Smooth muscle cell (in vitro differentiated cells): ENCODE data around the gene PITPNM3. TPM values are rescaled to one million over a fixed set of nuclear protein-coding genes. Genes with fewer than 3 reads are reported as not detected.

Source experiments
- DNase-seq: peaks from one replicate; lab custom pipeline; 2025; ENCODE audit not compliant: unreplicated experiment; lab: John Stamatoyannopoulos, UW
- H2AFZ ChIP-seq: fragments of 200-600 bp; sonication (generic); 2 replicates; pipeline ENCODE4 v1.6.0; 2016; ENCODE audit warnings: antibody characterized with exemption, low read depth, mild to moderate bottlenecking
- H3F3A ChIP-seq: fragments of 200-600 bp; sonication (generic); 2 replicates; pipeline ENCODE4 v1.6.0; 2017; ENCODE audit warnings: antibody characterized with exemption, low read depth
- H3K27ac ChIP-seq: fragments of 200-600 bp; sonication (generic); 2 replicates; pipeline ENCODE4 v1.5.1; 2016; ENCODE audit warnings: low read depth, mild to moderate bottlenecking
- H3K27me3 ChIP-seq: fragments of 200-600 bp; sonication (generic); 2 replicates; pipeline ENCODE4 v1.6.1; 2016; ENCODE audit warnings: low read depth, mild to moderate bottlenecking
- H3K36me3 ChIP-seq: fragments of 200-600 bp; sonication (generic); 2 replicates; pipeline ENCODE4 v1.5.1; 2016; ENCODE audit warnings: low read depth
- H3K4me1 ChIP-seq: fragments of 200-600 bp; sonication (generic); 2 replicates; pipeline ENCODE4 v1.5.1; 2016; ENCODE audit warnings: low read depth
- H3K4me2 ChIP-seq: fragments of 200-600 bp; sonication (generic); 2 replicates; pipeline ENCODE4 v1.6.0; 2016; ENCODE audit warnings: mild to moderate bottlenecking
- H3K4me3 ChIP-seq: fragments of 200-600 bp; sonication (generic); 2 replicates; pipeline ENCODE4 v1.5.1; 2016; ENCODE audit warnings: mild to moderate bottlenecking
- H3K79me2 ChIP-seq: fragments of 200-600 bp; sonication (generic); 2 replicates; pipeline ENCODE4 v1.6.0; 2016; ENCODE audit warnings: low read depth, mild to moderate bottlenecking
- H3K9ac ChIP-seq: fragments of 200-600 bp; sonication (generic); 2 replicates; pipeline ENCODE4 v1.6.0; 2016; ENCODE audit warnings: low read depth
- H3K9me3 ChIP-seq: fragments of 200-600 bp; sonication (generic); replicated peaks from 2 replicates; pipeline ENCODE4 v1.5.1; 2016; ENCODE audit warnings: low read depth
- H4K20me1 ChIP-seq: fragments of 200-600 bp; sonication (generic); 2 replicates; pipeline ENCODE4 v1.6.0; 2016; ENCODE audit warnings: low read depth
- WGBS: methylation state at CpG from one replicate; pipeline ENCODE4 v1.1.7; 2016; ENCODE audit warnings: low lambda C conversion rate; 5-methylcytosine and 5-hydroxymethylcytosine counted together
- polyA plus RNA-seq: library from polyadenylated mRNA; unstranded; fragments of >200 nt; fragmentation: Nextera tagmentation; extraction: Ambion mirVana; gene quantifications from 2 replicates; pipeline ENCODE4 v1.2.1, GENCODE V29; 2016
- total RNA-seq: library from RNA; depleted of rRNA; stranded (reverse); fragments of >200 nt; gene quantifications from 2 replicates; pipeline ENCODE4 v1.2.3, GENCODE V29; 2014
- TF ChIP-seq, protein P1 (sequence below): fragments of 200-600 bp; sonication (generic); IDR thresholded peaks from 2 replicates; pipeline ENCODE4 v1.5.1; 2017; ENCODE audit warnings: borderline replicate concordance, mild to moderate bottlenecking, antibody characterized with exemption; ENCODE audit not compliant: insufficient read depth, poor library complexity, severe bottlenecking

Gene PITPNM3
- total and polyA plus RNA-seq, 2 experiments from 2014 or later, result 2.4 to 2.6 TPM

DNA sequence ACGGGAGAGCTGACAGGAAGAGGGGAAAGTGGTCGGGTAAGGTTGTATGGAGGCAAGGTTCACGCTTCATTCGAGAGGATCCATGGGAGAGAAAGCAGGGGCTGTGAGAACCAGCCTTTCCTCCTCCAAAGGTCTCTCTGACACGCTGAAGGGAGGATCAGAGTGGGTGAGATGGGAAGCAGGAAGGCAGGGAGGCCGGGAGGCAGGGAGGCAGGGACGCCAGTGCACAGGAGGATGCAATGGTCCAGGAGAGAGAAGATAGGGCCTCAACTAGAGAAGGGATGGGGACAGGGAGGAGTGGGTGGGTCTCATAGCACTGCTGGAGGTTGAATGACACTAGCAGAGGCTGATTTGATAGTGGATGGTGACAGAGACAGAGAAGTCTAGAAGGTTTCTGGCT lies 58.0 kb downstream of the PITPNM3 start:
- Histone ChIP-seq H3K4me3 (no peak overlapping the region), H3K36me3 (no peaks in the 10 kb centered on the region), H3F3A (no peaks in the 10 kb centered on the region), H3K27ac (no peak overlapping the region), H3K4me1 (peaks cover 31% of the 10 kb centered on the region), H3K9ac (no peak overlapping the region), H3K4me2 (no peak overlapping the region), H3K79me2 (no peaks in the 10 kb centered on the region), H4K20me1 (no peaks in the 10 kb centered on the region), H2AFZ (no peak overlapping the region), H3K27me3 (no peaks in the 10 kb centered on the region), H3K9me3 (no peaks in the 10 kb centered on the region)
- TF ChIP-seq, protein P1, sequence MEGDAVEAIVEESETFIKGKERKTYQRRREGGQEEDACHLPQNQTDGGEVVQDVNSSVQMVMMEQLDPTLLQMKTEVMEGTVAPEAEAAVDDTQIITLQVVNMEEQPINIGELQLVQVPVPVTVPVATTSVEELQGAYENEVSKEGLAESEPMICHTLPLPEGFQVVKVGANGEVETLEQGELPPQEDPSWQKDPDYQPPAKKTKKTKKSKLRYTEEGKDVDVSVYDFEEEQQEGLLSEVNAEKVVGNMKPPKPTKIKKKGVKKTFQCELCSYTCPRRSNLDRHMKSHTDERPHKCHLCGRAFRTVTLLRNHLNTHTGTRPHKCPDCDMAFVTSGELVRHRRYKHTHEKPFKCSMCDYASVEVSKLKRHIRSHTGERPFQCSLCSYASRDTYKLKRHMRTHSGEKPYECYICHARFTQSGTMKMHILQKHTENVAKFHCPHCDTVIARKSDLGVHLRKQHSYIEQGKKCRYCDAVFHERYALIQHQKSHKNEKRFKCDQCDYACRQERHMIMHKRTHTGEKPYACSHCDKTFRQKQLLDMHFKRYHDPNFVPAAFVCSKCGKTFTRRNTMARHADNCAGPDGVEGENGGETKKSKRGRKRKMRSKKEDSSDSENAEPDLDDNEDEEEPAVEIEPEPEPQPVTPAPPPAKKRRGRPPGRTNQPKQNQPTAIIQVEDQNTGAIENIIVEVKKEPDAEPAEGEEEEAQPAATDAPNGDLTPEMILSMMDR, result no peak
- 88% methylated on average over 7 of the region's 7 CpGs for WGBS
- DNase-seq, result no peak

DNA sequence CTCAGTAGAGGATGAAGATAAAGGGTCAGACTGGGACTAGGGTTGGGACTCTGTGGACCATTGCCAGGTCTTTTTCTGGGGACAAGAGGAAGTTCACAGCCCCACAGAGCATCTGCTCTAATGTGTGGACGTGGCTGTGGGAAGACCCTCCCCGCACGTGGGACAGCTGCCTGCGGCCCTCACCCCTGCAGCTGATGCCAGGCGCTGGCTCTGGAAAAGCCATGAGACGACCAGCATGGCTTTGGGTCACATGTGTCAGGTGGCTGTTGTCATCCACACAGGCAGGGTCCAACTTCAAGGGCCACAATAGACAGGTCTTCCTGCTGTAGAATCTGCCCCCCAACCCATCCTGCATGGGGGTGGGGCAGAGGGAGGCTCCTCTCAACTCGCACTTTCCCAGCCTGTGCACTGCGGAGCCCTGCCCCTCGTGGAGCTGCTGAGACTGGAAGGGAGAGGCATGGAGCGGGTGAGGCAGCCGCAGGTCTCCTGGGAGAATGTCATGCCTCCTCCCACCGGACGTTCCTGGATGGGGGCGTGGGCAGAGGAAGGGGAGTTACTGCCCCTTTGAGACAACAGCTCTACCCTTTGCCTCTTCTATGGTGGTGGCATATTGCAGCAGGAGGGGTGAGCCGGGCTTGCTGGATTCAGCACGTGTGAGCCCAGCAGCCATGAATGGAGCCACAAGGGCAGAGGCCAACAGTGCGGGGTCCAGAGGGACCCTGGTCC lies 58.7 kb downstream of the PITPNM3 start:
- H3F3A ChIP-seq, result no peaks in the 10 kb centered on the region
- DNase-seq, result no peak
- TF ChIP-seq, protein P1, result no peak
- peaks cover 31% of the 10 kb centered on the region for H3K4me1 ChIP-seq
- WGBS, result 77% methylated on average over 17 of the region's 17 CpGs
- H3K27ac ChIP-seq, result no peak overlapping the region
- H3K9me3 ChIP-seq, result no peaks in the 10 kb centered on the region
- no peaks in the 10 kb centered on the region for H3K36me3 ChIP-seq
- no peaks in the 10 kb centered on the region for H4K20me1 ChIP-seq
- H2AFZ ChIP-seq, result no peak overlapping the region
- H3K9ac ChIP-seq, result no peak overlapping the region
- H3K79me2 ChIP-seq, result no peaks in the 10 kb centered on the region
- H3K4me2 ChIP-seq, result peak overlapping the region; percentile 82
- H3K4me3 ChIP-seq, result no peak overlapping the region
- H3K27me3 ChIP-seq, result no peaks in the 10 kb centered on the region

DNA sequence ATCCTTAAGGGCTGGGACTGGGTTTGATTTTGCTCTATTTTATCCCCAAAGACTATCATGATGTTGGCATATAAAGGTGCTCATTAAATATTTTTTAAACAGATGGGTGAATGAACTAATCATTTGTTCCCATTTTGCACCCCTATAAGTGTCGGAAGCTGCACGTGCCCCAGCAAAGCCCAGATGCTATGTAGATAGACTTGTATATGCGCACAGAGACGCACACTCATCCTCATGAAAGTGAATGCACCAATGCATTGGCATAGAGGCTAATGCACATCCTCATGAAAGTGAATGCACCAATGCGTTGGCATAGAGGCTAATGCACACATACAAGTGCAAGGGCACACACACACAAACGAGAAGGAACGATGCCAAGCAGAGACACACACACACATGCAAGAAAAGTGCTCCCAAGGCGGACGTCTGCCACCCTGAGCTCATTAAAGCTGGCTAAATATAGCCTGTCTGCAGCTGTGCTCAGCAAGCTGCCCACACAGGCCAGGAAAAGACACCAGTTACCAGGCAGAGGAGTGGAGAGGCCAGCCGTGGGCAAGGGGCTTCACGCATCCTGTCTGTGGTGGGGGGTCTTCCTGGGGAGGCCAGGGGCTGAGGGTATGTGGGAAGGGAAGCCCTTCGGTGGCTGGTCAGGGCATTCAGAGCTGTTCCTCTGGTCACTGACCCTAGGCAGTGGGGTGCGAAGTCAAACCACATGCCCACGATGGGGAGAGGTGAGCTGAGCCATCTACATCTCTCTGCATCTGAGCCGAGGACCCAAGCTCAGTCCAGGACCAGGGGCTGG lies 59.5 kb downstream of the PITPNM3 start:
- peak overlapping the region; percentile 82 for H3K4me2 ChIP-seq
- 55% methylated on average over 15 of the region's 15 CpGs for WGBS
- no peaks in the 10 kb centered on the region for H3K27me3 ChIP-seq
- H3K27ac ChIP-seq, result no peak overlapping the region
- H3K4me3 ChIP-seq, result peak overlapping the region; percentile 13
- no peaks in the 10 kb centered on the region for H4K20me1 ChIP-seq
- no peaks in the 10 kb centered on the region for H3F3A ChIP-seq
- TF ChIP-seq, protein P1, result no peak
- DNase-seq, result no peak
- H3K9ac ChIP-seq, result no peak overlapping the region
- no peak overlapping the region for H2AFZ ChIP-seq
- no peaks in the 10 kb centered on the region for H3K36me3 ChIP-seq
- no peaks in the 10 kb centered on the region for H3K79me2 ChIP-seq
- H3K9me3 ChIP-seq, result no peaks in the 10 kb centered on the region
- H3K4me1 ChIP-seq, result peaks cover 31% of the 10 kb centered on the region

DNA sequence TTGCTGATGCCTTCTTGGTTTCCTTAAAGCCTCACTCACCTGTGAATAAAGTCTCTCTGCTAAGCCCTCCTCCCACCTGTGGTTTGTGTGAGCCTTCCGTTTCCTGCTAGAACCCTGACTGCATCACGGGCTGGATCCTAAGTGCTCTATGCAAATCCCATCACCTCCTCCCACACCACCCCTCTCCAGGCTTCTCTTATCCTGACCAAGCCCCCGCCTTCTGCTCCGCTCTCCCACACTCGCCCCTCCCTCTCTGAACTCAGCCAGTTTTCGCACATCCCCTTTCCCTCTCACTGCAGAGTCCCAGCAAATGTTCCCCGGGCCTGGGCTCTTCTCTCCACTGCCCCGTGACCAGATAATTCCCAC lies 60.3 kb downstream of the PITPNM3 start:
- TF ChIP-seq, protein P1, result no peak
- Histone ChIP-seq H3K27me3 (no peaks in the 10 kb centered on the region), H3K27ac (no peak overlapping the region), H2AFZ (no peak overlapping the region), H3K9me3 (no peaks in the 10 kb centered on the region), H3K36me3 (no peaks in the 10 kb centered on the region), H3K79me2 (no peaks in the 10 kb centered on the region), H3F3A (no peaks in the 10 kb centered on the region), H3K4me3 (peak overlapping the region; percentile 13), H3K9ac (no peak overlapping the region), H3K4me1 (peaks cover 35% of the 10 kb centered on the region), H4K20me1 (no peaks in the 10 kb centered on the region), H3K4me2 (peak overlapping the region; percentile 82)
- WGBS, result 13% methylated on average over 8 of the region's 8 CpGs
- DNase-seq, result no peak
